Fibroblast of skin of left quadriceps (primary cell): Measurements from ENCODE around the gene UFC1.

Experiments
- DNase-seq, 2 experiments: peaks; one replicate each; pipeline ENCODE4 v3.0.0-alpha.2; 2013; ENCODE audit warnings: low read depth in 2 of 2

The UFC1 gene

GRCh38 chr1:161171191-161171590, 17.4 kb downstream of the UFC1 start:
- DNase-seq: no peak

- DNase-seq: no peak
These were observed 17.9 kb downstream of the UFC1 start for GRCh38 chr1:161171696-161172095.

- DNase-seq: no peak
These were observed 18.6 kb downstream of the UFC1 start for GRCh38 chr1:161172349-161172748.

- DNase-seq: peak; percentile 90 to 91
These were observed 19.1 kb downstream of the UFC1 start for GRCh38 chr1:161172776-161173376.

- DNase-seq: no peak
These were observed 19.9 kb downstream of the UFC1 start for GRCh38 chr1:161173711-161174110.

GRCh38 chr1:161174911-161175310, 21.1 kb downstream of the UFC1 start:
- no peak for DNase-seq

GRCh38 chr1:161175771-161176453, 22.1 kb downstream of the UFC1 start:
- DNase-seq: no peak

GRCh38 chr1:161176468-161177111, 22.8 kb downstream of the UFC1 start:
- DNase-seq: no peak

- DNase-seq: no peak
These were observed 23.5 kb downstream of the UFC1 start, which contains the start of gene B4GALT3 for GRCh38 chr1:161177112-161177935. Gene B4GALT3, minus strand, starts transcription at chr1:161177507. Its CDS starts 1,447 bp downstream, at chr1:161176060.

GRCh38 chr1:161177936-161178244, 24.1 kb downstream of the UFC1 start:
- no peak for DNase-seq

GRCh38 chr1:161179698-161180097, 25.9 kb downstream of the UFC1 start:
- no peak for DNase-seq

- no peak for DNase-seq
These were observed 26.9 kb downstream of the UFC1 start for GRCh38 chr1:161180639-161181038.

GRCh38 chr1:161182214-161182613, 28.4 kb downstream of the UFC1 start:
- no peak for DNase-seq

GRCh38 chr1:161185282-161185682, 31.5 kb downstream of the UFC1 start:
- DNase-seq: peak; percentile 51 to 58

GRCh38 chr1:161185732-161186311, 32.0 kb downstream of the UFC1 start:
- DNase-seq: no peak

GRCh38 chr1:161187311-161187710, 33.5 kb downstream of the UFC1 start:
- DNase-seq: no peak

GRCh38 chr1:161188381-161188780, 34.6 kb downstream of the UFC1 start:
- DNase-seq: no peak

- DNase-seq: no peak
These were observed 35.3 kb downstream of the UFC1 start for GRCh38 chr1:161189036-161189435.

GRCh38 chr1:161190962-161191521, 37.3 kb downstream of the UFC1 start:
- DNase-seq: no peak

- no peak for DNase-seq
These were observed 38.2 kb downstream of the UFC1 start for GRCh38 chr1:161191971-161192370.
